GM21786 (cell line): ENCODE results near the gene MKNK1.

ENCODE experiments used
- ATAC-seq: cut with Tn5 transposase; IDR thresholded peaks from one replicate; pipeline ENCODE4 v1.9.1; 2021; ENCODE audit not compliant: unreplicated experiment

MKNK1 gene

GRCh38 chr1:46599059-46599970, 4.8 kb downstream of the MKNK1 start:
- no peak for ATAC-seq

GRCh38 chr1:46596846-46597245, 7.2 kb downstream of the MKNK1 start:
- ATAC-seq: no peak

GRCh38 chr1:46596036-46596435, 8.0 kb downstream of the MKNK1 start:
- ATAC-seq: no peak

GRCh38 chr1:46595127-46595526, 8.9 kb downstream of the MKNK1 start:
- ATAC-seq: no peak

GRCh38 chr1:46594063-46594462, 10.0 kb downstream of the MKNK1 start:
- ATAC-seq: no peak

GRCh38 chr1:46592823-46593222, 11.2 kb downstream of the MKNK1 start:
- ATAC-seq: no peak

- ATAC-seq: no peak
Observed at GRCh38 chr1:46589529-46589928, 14.5 kb downstream of the MKNK1 start.

GRCh38 chr1:46587069-46587468, 17.0 kb downstream of the MKNK1 start:
- ATAC-seq: no peak

- ATAC-seq: no peak
Observed at GRCh38 chr1:46585312-46585938, 18.6 kb downstream of the MKNK1 start.

GRCh38 chr1:46583494-46583893, 20.6 kb downstream of the MKNK1 start:
- ATAC-seq: no peak

- ATAC-seq: no peak
Observed at GRCh38 chr1:46582972-46583371, 21.1 kb downstream of the MKNK1 start.

GRCh38 chr1:46581681-46582455, 22.2 kb downstream of the MKNK1 start:
- ATAC-seq: no peak

GRCh38 chr1:46580140-46580903, 23.7 kb downstream of the MKNK1 start:
- no peak for ATAC-seq

GRCh38 chr1:46577671-46578070, 26.4 kb downstream of the MKNK1 start:
- ATAC-seq: no peak

- no peak for ATAC-seq
Observed at GRCh38 chr1:46576596-46576995, 27.5 kb downstream of the MKNK1 start.

GRCh38 chr1:46575778-46576177, 28.3 kb downstream of the MKNK1 start:
- ATAC-seq: no peak

- ATAC-seq: no peak
Observed at GRCh38 chr1:46575300-46575699, 28.8 kb downstream of the MKNK1 start.

GRCh38 chr1:46571691-46572225, 32.3 kb downstream of the MKNK1 start:
- no peak for ATAC-seq

- ATAC-seq: no peak
Observed at GRCh38 chr1:46569884-46570725, 34.0 kb downstream of the MKNK1 start.

GRCh38 chr1:46569116-46569515, 35.0 kb downstream of the MKNK1 start:
- no peak for ATAC-seq
